AG09309 (cell line): Measurements from ENCODE around the gene OR6C2.
"Not testable (repeated sequence)": the region's sequence is repeated elsewhere in the genome, so short reads cannot be mapped to it uniquely, and the experiment has no call there.

ENCODE experiments used
- DNase-seq: peaks from one replicate; pipeline ENCODE4 v3.0.0-alpha.2; 2010; ENCODE audit warnings: low read depth
- H3K4me3 ChIP-seq: 2 replicates; pipeline ENCODE4 v1.5.1; 2011; ENCODE audit warnings: mild to moderate bottlenecking, low read depth, low read length, moderate library complexity; ENCODE audit not compliant: control insufficient read depth
- TF ChIP-seq, protein P1 (sequence below): IDR thresholded peaks from 2 replicates; pipeline ENCODE4 v1.5.1; 2011; ENCODE audit warnings: mild to moderate bottlenecking, low read depth, low read length, inconsistent platforms; ENCODE audit not compliant: insufficient read depth, control insufficient read depth; ENCODE audit errors: missing control alignments

The OR6C2 gene

DNA sequence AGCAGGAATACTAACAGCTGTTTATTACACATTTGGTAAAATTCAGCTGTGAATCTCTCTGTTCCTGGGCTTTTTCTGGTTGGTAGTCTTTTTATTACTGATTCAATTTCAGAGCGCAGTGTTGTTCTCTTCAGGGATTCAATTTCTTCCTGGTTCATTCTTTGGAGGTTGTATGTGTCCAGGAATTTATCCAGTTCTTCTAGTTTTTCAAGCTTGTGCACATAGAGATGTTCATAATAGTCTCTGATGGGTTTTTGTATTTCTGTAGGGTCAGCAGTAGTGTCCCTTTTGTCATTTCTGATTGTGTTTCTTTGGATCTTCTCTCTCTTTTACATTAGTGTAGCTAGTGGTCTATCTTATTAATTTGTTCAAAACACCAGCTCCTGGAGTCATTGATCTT is 26.9 kb upstream of the OR6C2 start:
- no peak overlapping the region for H3K4me3 ChIP-seq
- TF ChIP-seq, protein P1, sequence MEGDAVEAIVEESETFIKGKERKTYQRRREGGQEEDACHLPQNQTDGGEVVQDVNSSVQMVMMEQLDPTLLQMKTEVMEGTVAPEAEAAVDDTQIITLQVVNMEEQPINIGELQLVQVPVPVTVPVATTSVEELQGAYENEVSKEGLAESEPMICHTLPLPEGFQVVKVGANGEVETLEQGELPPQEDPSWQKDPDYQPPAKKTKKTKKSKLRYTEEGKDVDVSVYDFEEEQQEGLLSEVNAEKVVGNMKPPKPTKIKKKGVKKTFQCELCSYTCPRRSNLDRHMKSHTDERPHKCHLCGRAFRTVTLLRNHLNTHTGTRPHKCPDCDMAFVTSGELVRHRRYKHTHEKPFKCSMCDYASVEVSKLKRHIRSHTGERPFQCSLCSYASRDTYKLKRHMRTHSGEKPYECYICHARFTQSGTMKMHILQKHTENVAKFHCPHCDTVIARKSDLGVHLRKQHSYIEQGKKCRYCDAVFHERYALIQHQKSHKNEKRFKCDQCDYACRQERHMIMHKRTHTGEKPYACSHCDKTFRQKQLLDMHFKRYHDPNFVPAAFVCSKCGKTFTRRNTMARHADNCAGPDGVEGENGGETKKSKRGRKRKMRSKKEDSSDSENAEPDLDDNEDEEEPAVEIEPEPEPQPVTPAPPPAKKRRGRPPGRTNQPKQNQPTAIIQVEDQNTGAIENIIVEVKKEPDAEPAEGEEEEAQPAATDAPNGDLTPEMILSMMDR = no peak
- DNase-seq = no peak

DNA sequence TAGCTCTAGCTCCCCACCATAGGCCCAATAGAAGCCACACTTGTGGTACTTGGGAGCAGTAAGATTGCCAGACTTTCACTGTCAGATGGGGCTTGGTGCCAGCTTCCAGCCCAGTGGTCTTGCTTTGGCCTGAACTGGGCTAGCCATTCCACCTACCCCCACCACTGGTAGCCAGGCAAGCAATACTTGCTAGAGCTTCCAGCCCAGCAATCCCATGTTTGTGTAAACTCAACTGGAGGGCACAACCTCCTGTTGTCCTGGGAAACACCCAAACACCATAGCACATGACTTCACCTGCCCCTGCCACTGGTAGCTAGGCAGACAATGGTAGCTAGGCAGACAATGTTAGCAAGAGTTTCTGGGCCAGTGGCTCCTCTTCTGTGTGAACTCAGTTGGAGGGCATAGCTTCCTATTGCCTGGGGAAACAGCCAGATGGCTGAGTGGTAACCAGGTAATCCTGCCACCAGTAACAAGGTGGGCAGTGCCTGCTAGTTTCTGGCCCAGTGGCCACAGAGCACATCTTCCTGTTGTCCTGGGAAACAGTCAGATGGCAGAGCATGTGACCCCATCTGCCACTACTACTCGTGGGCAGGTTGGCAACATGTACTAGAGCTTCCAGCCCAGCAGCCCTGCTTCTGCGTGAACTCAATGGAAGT is 23.4 kb upstream of the OR6C2 start:
- no peak overlapping the region for H3K4me3 ChIP-seq
- no peak for DNase-seq
- TF ChIP-seq, protein P1 = no peak

DNA sequence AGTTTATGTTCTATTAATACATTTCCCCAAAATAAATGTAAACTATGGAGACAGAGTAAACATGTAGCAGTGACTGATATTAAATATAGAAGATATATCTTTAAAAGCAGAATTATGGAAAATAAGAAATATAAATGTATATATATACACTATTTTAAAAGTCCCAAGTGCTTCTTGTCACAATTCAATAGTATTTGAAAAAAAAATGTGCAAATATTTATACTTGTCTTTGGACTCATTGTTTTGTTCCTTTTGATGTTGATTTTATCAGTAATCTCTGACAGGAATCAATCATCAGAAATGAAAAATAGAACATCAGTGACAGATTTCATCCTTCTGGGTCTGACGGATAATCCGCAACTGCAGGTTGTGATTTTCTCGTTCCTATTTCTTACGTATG is 17.9 kb upstream of the OR6C2 start, which contains the start of gene OR6C76:
TSS of gene OR6C76 (plus strand) at position 301 of the 400 bp plus-strand sequence. CDS start at position 301, 0 bp downstream.
- TF ChIP-seq, protein P1 = no peak
- H3K4me3 ChIP-seq = no peak within 1 kb of the TSS
- no peak for DNase-seq

DNA sequence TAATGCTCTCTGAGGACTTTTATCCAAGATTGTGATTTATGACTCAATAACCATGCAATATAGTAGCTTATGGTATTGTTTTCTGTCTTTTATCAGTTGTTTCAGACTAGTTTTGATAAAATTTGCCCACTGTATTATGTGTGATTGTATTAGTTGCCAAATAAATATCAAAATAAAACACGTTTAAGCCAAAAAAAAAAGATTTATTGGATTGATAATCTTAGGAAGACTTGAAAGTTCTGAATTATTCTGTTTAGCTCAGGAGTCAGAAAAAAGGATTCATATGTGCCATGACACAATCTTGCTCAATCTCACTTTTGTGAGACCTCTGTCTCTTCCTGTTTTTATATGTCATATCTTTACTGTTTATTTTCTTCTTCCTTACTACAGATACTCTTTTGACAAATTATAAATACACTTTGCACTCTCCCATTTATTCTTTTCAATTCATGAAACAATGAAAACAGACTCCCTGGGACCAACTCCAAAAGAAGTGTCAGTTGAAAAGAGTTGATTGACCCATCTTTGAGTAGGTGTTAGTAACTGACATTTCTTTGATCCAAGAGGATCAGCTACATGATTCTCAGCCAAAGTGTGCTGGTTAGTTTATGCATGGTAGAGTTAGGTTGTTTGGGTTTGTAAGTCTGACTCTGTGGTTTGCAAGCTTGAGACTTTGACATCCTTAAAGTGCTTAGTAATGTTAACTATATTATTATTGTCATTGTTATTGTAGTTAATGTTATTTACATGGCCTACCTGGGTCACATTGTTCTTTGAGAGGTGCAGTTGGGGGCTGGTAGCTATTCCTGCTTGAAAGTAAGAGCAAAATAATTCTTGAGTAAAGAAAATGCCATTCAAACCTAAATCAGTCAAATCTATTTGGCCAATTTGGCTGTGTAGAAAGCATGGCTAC is 15.3 kb upstream of the OR6C2 start:
- DNase-seq = no peak
- H3K4me3 ChIP-seq = no peak overlapping the region
- TF ChIP-seq, protein P1 = no peak

DNA sequence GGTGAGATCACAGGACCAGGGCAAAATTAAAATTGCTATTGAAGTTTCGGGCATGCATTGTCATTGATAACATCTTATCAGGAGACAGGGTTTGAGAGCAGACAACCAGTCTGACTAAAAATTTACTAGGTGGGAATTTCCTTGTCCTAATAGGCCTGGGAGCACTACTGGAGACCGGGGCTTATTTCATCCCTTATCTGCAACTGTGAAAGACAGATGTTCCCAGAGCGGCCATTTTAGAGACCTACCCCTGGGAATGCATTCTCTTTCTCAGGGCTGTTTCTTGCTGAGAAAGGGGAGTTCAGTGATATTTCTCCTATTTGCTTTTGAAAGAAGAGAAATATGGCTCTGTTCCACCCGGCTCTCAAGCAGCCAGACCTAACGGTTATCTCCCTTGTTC is 2.6 kb upstream of the OR6C2 start:
- not testable (repeated sequence) for DNase-seq, H3K4me3 ChIP-seq

DNA sequence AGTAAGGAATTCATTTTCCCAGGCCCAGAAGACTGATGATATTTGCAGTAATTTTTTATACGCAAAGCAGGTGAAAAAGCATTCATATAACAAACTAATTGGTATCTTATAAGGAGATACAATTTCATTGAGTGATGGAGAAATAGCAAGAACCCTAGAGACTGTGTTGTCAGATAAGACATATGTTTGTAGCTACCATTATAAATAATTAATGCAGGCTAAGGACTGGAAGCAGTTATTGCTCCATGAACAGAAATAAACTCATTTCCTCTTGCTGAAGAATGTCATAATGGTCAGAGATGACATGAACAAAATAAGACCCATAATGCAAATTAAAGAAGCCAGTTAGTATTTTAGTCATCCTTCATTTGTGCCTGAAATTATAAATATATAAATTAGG is 1.5 kb downstream of the OR6C2 start:
- no peak for DNase-seq

More for the DNA sequence above, 1.5 kb downstream of the OR6C2 start:
- TF ChIP-seq, protein P1 = no peak
- H3K4me3 ChIP-seq = no peak overlapping the region
